Right lobe of liver (tissue), 4 donors: Measurements from ENCODE around the gene ZC3H12D.

Source experiments
- CTCF ChIP-seq, 4 donors: fragments of 200-600 bp in 3 of 4; fragments of 450-650 bp in 1 of 4; IDR thresholded peaks; one replicate each; pipeline versions ENCODE4 v1.5.1 to v1.8.0; 2016 to 2022; ENCODE audit warnings: antibody characterized with exemption in 4 of 4, mild to moderate bottlenecking in 2 of 4
- POLR2A ChIP-seq: fragments of 450-650 bp; IDR thresholded peaks from one replicate; pipeline ENCODE4 v1.6.1; 2017; ENCODE audit warnings: antibody characterized with exemption, mild to moderate bottlenecking
- donor health status: DM: no; HTN: no; CAD: no.
- donor health status: DM: no; HTN: no; CAD: no.
- donor health status: DM: no; HTN: yes; CAD: no.

- TF ChIP-seq CTCF (IDR thresholded peaks at IDR 0.05), result no peak
- no peak for TF ChIP-seq POLR2A
These were observed 47.6 kb downstream of the ZC3H12D start for GRCh38 chr6:149437212-149437611.
